GM18526 (cell line): ENCODE measurements around the gene SPINDOC.

Experiments used
- POLR2A ChIP-seq: IDR thresholded peaks from 3 replicates; pipeline ENCODE4 v1.6.1; 2011; ENCODE audit not compliant: insufficient read length; ENCODE audit errors: extremely low read depth

SPINDOC gene

DNA sequence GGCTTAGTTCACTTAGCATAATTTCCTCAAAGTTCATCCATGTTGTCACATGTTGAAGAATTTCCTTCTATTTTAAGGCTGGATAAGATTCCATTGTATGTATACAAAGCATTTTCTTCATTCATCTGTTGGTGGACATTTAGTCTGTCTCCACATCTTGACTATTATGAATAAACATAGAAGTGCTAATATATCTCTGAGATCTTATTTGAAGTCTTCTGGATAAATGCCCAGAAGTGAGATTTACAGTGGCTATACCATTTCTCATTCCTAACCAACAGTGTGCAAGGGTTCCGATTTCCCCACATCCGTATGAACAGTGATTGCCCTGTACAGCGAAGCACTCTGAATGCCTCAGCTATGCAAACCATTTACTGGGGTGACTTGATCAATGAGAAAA lies 38.1 kb upstream of the SPINDOC start:
- TF ChIP-seq POLR2A, result no peak

- TF ChIP-seq POLR2A, result no peak
Measured at GRCh38 chr11:63779039-63779438, 34.2 kb upstream of the SPINDOC start.

DNA sequence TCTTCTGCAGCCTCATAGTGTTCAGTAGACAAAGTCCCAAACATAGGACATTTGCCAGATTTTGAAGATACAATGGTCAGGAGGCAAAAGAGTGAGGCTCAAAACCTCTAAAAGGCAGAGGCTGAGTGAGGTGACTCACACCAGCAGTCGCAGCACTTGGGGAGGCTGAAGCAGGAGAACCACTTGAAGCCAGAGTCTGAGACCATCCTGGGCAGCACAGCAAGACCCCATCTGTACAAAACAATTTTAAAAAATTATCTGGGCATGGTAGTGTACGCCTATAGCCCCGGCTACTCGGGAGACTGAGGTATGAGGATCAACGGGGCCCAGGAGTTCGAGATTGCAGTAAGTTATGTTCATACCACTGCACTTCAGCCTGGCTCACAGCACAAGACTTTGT lies 30.5 kb upstream of the SPINDOC start:
- no peak for TF ChIP-seq POLR2A

- no peak for TF ChIP-seq POLR2A
Measured at GRCh38 chr11:63783925-63784592, 29.2 kb upstream of the SPINDOC start.

GRCh38 chr11:63785823-63786222 lies 27.4 kb upstream of the SPINDOC start:
- TF ChIP-seq POLR2A, result no peak

GRCh38 chr11:63791495-63792167 lies 21.6 kb upstream of the SPINDOC start:
- TF ChIP-seq POLR2A, result no peak

DNA sequence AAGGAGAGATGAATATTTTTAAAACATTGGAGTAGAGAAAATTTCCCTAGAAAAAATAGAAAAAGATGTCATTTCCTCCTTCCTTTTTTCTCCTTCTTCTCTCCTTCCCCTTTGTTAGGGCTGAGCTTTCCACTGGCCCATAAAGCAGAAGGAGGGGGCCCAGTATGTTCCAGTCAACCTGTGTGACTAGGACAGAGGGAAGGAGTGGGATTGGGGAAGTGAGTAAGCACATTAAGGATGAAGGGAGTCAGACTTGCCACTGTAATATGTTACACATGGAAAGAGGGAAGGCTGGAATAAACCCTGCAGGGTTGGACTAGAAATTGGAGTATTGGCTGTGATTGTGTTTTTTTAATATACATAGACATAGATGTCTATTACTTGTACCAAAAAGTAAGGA lies 20.1 kb upstream of the SPINDOC start:
- no peak for TF ChIP-seq POLR2A

GRCh38 chr11:63795066-63795465 lies 18.2 kb upstream of the SPINDOC start:
- no peak for TF ChIP-seq POLR2A

- TF ChIP-seq POLR2A, result no peak
Measured at GRCh38 chr11:63800921-63801320, 12.3 kb upstream of the SPINDOC start.

DNA sequence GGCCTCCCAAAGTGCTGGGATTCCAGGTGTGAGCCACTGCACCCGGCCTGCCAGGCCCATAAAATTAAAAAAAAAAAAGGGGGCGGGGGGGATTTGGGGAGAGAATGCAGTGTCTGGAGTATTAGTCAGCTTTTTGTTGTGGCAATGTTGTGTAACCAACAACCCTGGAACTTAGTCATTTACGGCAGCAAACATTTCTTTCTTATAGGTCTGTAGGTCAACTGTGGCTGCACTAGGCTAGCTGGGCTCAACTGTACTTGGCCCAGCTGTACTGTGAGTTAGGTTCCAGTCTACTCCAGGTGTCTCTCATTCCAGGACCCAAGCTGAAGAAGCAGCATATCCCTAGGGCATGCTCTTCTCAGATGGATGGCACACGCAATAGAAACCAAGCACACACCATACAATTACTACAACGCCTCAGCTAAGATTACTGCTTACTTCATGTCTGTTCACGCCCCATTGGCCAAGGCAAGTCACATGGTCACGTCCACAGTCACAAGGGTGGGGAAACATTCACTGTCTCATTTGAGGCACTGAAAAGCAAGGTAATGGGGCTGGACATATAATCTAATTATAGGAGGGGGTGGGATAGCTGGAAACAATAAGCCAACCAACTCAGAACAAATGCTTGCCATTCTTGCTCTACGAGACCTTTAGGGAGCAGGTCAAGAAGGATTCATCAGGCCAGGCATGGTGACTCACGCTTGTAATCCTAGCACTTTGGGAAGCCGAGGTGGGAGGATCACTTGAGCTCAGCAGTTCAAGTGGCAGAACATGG lies 10.4 kb upstream of the SPINDOC start:
- TF ChIP-seq POLR2A, result no peak

GRCh38 chr11:63804259-63804658 lies 9.0 kb upstream of the SPINDOC start:
- no peak for TF ChIP-seq POLR2A

GRCh38 chr11:63805844-63806415 lies 7.3 kb upstream of the SPINDOC start:
- TF ChIP-seq POLR2A, result no peak

DNA sequence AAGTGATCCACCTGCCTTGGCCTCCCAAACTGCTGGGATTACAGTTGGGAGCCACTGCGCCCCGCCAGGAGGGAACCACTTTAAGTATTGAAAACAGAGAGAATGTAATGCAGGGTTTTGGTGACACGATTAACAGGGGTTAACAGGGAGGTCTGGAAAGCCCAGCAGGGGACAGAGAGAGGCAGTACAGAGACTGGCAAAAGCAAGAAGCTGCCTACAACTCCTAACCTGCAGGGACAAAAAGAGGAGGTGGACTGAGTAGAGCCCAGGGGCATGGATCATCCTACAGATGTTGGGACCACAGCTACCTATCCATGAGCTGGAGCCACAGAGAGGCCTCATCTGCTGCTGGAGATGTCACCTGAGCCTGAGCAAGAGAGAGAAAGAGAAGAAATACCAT lies 1.7 kb upstream of the SPINDOC start:
- TF ChIP-seq POLR2A, result no peak

DNA sequence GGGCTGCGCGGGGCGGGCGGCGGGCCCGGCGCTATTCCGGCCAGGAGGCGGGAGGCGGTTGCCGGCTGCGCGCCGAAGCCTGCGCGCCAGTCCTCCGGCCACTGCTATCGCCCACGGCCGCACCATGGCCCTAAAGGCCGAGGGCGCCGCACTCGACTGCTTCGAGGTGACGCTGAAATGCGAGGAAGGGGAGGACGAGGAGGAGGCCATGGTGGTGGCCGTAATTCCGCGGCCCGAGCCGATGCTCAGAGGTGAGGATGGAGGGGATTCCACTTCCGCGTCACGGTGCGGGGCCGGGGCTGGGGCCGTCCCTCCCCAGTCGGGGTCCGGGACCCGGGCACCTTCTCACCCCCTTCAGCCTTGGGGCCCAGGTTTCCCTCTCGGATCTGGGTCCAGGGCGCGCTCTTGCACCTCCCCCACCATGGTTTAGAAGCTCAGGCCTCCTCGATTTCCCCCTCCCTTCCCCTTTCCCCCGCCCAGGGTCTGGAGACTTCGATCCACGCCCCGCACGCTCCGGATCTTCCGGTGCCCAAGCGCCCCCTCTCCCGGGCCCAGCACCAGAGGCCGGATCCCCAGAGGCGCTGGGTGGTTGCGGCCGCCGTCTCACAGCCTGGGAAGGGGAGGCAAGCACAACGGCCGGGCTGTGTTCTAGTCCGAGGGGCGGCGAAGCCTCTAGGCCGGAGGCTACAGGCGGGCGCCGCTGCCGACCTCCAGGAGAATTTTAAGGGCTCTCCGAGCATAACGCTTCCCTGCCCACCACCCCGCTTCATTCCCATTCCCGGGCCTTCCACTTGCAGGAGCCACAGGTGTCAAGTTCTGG lies 517 bp downstream of the SPINDOC start:
- TF ChIP-seq POLR2A, result no peak

DNA sequence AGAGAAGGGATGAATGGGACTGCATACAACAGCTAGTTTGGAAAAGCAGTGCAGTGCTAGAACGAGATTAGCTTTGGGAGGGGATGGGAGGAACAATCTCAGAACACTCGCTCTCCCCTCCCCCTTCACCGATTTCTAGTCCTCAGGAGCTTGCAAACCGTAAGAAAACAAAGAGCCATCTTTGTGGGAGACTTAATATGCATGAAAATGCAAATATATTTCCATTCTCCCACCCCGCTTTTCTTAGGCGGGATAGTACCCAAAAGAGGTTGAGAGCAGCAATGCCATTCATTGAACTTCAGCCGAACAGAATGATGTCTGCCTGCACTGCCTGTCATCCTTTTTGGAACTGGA lies 1.1 kb downstream of the SPINDOC start:
- TF ChIP-seq POLR2A, result no peak

DNA sequence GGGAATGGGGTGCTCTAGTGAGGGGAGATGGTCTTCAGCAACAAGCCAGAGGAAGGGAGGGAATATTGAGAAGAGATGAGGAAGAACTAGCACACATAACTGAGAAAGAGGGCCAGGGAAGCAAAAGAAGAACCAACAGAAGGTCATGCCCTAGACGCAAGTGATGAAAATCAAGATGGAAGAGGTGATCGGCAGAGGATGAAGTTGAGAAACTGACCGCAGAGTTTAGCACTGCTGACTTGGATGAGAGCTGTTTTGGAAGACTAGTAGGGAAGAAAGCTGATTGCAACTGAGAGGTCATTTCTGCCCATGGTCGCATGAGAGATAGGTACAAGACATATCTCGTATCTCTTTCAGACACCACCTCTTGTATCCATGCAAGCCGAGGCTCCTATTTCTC lies 2.9 kb downstream of the SPINDOC start:
- TF ChIP-seq POLR2A, result no peak

DNA sequence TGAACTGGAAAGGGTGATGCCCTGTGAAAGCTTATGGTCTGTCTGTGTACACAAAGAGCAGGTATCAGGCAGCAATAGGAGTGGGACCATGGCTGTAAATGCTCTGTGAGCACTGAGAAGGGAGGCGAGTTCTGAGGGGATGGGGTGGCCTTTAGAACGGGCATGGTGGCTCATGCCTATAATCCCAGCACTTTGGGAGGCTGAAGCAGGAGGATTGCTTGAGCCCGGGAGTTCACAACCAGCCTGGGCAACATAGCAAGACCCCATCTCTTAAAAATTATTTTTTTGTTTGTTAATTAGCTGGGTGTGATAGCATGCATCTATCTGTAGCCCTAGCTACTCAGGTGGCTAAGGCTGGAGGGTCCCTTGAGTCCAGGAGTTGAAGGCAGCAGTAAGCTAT lies 3.5 kb downstream of the SPINDOC start:
- no peak for TF ChIP-seq POLR2A
